Measurements from ENCODE around the gene SLC25A22.

Gene SLC25A22

DNA sequence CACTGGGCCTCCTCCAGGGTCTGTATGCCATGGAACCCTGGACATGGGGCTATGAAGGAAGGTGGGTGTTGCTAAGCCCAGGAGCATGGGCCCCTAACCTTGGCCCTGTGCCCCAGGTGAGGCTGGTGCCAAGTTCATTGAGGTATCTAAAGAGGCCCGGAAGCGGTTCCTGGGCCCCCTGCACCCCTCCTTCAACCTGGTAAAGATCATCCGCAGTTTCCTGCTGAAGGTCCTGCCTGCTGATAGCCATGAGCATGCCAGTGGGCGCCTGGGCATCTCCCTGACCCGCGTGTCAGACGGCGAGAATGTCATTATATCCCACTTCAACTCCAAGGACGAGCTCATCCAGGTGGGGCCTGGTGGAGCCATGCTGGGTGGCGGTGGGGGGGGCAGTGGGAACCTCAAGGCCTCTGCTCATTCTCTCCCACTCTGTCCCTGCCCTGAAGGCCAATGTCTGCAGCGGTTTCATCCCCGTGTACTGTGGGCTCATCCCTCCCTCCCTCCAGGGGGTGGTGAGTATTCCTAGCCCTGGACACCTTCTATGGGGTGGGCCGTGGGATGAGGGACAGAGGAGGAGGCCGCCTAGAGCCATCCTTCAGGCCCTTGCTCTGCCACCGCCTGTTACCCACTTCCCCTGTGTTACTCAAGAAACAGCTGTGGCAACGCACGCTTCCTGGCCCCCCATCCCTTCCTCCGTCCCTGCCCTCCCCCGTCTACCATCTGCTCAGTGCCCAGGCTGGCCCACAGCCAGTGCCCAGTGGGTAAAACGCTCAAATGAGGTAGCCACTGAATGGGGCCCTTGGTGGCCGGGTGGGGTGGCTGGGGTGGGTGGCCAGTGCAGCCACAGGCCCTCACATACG lies 23.7 kb upstream of the SLC25A22 start:
- TF ChIP-seq, protein P1, sequence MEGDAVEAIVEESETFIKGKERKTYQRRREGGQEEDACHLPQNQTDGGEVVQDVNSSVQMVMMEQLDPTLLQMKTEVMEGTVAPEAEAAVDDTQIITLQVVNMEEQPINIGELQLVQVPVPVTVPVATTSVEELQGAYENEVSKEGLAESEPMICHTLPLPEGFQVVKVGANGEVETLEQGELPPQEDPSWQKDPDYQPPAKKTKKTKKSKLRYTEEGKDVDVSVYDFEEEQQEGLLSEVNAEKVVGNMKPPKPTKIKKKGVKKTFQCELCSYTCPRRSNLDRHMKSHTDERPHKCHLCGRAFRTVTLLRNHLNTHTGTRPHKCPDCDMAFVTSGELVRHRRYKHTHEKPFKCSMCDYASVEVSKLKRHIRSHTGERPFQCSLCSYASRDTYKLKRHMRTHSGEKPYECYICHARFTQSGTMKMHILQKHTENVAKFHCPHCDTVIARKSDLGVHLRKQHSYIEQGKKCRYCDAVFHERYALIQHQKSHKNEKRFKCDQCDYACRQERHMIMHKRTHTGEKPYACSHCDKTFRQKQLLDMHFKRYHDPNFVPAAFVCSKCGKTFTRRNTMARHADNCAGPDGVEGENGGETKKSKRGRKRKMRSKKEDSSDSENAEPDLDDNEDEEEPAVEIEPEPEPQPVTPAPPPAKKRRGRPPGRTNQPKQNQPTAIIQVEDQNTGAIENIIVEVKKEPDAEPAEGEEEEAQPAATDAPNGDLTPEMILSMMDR (IDR thresholded peaks at IDR 0.05): no peak

DNA sequence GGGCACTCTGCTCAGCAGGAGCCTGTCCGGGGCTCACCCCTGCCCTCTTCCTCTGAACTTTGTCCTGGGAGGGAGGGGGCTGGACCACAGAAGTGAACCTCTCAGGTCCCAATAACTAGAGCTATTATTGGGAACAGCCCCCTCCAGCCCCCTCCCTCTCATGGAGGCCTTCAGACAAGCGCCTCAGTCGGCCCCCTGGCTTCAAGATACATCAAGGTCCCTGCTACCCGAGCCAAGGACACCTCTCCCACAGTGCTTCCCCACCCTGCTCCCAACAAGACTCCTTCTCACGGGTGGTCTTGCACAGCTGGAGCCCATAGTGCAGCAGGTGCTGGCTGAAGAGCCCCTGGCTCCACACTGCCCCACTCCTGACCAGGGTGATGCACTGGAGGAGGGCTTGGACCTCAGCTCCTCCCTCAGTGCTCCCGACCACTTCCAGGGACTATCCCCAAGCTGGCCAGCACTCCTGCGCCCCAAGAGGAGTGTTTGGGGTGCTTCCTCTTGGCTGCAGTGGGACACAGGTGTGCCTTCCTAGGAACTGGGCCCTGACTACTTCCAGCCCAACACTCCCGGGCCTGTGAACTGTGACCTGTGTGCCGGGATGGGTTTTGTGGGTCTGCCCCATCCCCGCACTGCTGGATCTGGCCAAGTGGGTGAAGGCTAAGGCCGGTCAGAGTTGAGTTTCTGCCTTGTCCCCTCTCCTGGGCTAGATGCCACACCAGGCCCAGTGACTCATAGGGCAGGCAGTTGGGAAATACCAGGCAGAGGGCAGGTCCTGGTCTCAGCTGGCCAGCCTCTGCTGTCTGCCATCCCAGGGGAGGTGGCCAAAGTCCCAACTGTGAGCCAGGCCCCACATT lies 22.8 kb upstream of the SLC25A22 start:
- TF ChIP-seq, protein P1 (IDR thresholded peaks at IDR 0.05): no peak

DNA sequence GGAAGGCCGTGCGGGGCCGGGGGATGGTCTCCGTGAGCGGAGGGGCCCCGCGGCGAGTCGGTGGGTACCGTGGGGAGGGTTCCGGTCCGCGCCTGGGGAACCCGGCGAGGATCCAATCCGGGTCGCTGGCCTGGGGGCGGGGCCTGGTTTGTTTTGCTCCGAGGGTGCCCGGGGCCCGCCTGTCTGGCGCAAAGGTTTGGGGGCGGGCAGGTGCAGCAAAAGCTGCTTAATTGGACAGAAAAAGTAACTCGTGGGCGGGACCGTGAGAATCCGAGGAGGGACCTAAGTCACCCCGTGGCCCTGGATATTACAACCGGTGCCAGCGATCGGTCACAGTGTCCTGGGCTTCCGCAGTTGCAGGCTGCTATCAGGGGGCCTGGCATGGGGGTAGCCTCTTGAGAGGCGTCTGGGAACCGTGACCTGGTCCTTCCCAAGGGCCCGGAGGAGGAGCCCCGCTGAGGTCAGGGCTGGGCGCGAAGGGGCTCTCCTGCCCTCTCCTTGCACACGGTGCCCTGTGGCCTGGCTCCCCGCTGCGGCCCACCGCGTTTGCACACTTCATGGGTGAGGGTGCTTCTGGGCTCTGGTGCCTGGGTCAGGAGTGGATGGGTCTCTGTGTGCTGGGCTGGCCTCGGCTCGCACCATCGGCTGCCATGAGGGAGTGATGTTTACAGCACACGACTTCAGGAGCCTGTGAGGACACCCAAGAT lies 22.0 kb upstream of the SLC25A22 start:
- TF ChIP-seq, protein P1 (IDR thresholded peaks at IDR 0.05): no peak

GRCh38 chr11:819129-819931 lies 21.2 kb upstream of the SLC25A22 start:
- TF ChIP-seq, protein P1 (IDR thresholded peaks at IDR 0.05): no peak

DNA sequence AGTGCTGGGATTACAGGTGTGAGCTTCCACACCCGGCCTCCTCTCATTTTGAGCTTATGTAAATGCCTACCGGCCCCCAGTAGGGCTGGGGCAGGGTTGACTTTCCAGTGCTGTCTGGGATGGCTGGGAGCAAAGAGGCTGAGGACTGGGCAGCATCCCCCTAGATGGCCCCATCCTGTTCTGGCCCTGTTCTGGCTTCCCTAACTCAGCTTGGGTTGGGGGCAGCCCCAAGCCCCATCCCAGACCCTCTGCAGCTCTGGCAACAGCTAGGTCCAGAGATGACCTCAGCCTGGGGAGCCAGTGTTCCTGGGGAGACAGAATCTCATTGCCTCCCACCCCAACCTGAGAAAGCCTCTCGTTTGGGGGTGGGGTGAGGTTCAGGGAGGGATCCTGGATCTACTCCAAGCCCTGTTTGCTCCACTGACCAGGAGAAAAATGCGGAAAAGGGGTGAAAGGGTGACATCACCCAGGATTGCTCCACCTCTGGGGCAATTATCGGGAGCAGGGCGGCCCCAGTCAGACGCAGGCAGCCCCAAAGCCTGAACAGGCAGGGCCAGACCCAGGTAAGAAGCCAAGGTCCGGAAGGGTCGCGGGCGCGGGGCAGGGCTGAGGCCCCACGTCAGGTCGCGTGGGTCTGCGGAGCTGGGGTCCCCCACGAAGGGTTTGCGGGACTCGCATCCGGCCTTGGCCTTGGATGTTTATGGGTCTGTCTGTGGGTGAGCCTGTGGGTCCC lies 20.5 kb upstream of the SLC25A22 start, which contains the start of gene PNPLA2:
Gene PNPLA2, plus strand, starts transcription at position 519 of the 733 bp plus-strand sequence. CDS start 805 bp downstream, outside the sequence.
- TF ChIP-seq, protein P1 (IDR thresholded peaks at IDR 0.05): no peak

GRCh38 chr11:816433-816779 lies 18.3 kb upstream of the SLC25A22 start:
- TF ChIP-seq, protein P1 (IDR thresholded peaks at IDR 0.05): no peak
